Activated effector memory CD4-positive, alpha-beta T cell treated with Interleukin-2 at 50 U/mL for 16 hours (primary cell): ENCODE measurements around the gene SF3A1.

Source experiments
- DNase-seq: peaks from one replicate; pipeline ENCODE4 v3.0.0-alpha.2; 2020

The SF3A1 gene

DNA sequence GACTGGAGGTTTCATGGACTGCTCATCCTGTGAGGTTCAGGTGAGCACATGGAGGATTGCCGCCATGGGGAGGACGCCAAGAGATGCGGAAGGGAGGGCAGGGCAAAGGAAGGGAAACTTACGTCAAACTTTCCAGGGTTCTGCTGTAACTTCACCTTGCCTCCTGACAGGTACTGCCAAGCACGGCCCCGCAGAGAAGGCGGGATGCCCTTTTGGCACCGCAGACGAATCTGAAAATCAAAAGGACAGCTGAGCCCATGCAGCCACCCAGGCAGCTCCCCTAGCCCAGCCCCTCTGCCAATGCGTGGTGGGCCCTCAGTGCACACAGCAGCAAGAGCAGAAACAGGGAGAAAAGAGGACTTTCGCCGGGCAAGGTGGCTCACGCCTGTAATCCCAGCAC, 57.4 kb downstream of the SF3A1 start:
- DNase-seq: no peak

DNA sequence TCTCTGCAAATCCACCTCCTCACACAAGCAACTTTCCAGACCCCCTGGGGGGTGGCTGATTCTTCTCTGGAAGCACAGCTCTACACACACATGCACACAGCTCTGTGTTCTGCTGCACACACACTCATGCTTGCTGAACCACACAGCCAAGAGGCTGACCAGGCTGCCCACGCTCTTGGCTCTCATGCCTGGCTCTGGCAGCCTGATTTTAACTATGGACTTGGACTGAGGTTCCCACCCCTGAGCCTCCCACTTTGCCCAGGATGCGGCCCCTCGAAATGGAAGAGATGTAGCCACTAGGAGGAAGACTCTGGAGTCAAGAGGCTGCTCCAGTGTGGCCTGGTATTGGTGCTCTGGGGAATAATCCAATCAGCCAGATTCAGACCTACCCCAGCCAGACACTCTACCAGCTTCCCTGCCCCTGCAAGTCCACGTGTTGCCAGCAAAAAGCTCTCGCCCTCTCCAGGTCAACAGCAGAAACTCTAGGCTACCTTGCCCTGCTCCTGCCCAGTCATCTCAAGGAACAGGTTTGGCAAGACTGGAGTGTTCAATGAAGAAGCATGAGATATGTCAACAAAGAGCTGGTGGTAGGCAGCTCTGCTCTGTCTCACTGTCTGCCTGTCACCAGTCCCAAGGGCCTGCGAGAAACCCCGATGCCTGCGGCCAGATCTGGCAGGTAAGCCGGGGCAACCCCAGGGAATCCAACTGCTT, 58.5 kb downstream of the SF3A1 start:
- DNase-seq: no peak

DNA sequence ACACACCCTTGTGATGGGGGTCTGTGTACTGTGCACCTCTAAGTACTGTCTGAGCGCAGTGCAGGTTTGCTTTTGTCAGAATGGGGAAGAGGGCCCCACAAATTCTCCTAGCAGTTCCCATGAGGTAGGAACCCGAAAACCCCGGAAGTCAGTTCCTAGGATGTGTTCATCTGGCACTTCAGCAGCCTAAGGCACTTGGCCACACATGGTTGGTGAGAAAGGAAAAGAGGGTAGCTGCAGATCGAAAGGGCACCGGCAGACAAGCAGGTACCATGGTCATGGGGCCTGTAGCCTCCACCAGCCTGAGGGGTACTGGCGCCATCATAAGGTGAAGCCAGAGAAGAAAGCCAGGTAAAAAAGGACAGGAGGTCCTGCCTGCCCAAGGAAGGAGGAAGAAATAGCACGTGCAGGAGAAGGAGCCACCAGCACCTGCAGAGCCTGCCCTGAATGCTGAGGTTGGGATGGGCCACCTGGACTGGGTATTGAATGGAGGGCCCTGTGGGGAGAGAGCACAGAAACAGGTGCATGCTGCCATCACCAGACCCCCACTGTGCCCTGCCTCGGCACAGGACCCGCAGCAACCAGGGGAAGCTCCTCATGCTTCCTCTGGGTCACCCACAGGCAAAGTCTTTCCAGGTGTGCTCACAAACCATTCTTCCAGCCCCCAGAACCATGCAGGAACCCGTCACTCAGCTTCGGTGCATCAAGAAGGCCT, 59.3 kb downstream of the SF3A1 start:
- no peak for DNase-seq

DNA sequence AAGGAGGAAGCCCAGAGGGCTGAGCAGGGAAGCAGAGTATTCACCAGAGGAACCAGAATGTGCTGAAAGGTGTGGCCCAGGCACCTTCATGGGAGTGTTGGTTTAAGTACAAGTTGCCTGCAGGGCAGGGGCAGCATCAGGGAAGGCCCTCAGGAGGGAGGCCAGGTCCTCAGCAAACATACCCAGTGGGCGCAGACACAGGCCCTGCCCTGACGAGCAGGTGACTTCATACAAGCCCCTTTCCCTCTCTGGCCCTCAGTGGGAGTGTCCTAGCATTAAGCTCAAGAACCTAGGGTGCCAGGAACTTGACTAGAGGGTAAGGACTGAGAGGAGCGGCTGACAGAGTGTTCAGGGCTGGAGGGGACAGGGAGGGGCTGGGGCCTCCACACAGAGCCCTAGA, 59.9 kb downstream of the SF3A1 start:
- no peak for DNase-seq

DNA sequence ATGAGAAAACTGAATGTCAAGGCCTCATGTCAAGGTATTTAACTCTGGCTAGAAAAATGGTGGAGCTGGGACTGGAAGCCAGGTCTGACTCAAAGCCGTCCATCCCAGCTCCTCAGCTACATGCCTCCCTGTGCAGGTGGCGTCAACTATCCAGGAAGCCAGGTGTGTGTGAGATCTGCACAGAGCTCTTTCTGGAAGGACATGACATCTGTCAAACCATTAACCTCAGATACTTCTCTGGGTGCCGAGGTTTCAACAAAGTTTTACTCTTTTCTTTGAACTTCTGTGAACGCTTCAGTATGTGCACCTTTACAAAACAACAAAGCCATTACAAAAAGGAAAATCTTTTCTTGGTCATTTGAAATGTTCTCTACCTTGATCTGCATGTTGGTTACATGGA, 60.4 kb downstream of the SF3A1 start:
- DNase-seq: no peak

DNA sequence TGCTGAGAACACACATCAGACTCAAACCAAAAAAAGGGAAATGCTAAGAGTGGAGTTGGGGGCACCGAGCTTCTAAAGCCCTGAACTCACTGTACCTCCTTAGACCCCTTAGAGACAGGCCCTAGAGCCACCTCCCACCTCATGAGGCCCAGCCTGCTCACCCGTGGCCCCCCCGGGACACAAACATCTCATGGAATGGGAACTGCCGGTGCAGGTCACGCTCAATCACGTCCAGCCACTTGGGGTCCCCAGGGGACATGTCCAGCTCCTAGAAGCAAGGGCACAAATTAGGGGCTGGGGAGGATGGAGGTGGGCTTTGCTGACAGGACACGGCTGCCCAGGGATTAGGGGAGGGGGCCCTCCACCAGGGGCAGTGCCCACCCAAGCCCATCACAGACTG, 61.1 kb downstream of the SF3A1 start:
- DNase-seq: no peak

DNA sequence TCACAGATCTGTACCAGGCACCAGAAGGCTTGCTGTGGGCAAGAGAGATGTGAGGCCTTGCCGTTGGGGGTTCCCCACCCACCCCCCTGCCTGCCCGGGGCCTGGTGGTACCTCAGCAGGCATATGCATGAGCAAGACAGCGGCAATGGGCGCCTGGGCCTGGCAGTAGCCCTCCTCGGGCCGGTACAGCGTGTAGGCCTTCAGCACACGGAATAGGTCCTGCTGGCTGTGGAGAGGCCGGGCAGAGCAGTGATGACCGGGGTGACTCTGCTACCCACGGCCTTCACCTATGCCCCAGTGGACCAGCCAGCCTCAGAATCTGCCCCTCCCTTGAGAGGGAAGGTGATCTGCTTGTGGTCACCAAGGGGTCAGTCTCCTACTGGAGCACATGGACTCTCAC, 61.9 kb downstream of the SF3A1 start:
- no peak for DNase-seq

DNA sequence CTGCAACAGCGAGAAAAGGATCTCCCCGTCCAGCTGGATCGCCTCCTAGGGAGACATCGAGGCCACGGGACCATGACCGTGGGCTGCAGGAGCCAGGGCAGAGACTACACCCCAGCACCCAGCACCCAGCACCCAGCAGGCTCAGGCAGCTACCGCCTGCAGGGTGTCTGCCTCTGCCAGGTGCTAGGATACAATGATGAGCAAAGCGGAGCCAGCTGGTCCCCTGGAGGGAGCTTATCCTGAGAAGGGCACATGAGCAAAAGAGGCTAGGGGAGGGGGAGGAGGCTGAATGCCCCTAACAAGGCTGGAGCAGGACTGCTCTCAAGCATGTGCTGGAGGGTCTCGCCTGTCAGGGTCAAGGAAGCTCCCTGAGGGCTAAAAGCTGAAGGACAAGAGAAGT, 62.6 kb downstream of the SF3A1 start:
- no peak for DNase-seq

DNA sequence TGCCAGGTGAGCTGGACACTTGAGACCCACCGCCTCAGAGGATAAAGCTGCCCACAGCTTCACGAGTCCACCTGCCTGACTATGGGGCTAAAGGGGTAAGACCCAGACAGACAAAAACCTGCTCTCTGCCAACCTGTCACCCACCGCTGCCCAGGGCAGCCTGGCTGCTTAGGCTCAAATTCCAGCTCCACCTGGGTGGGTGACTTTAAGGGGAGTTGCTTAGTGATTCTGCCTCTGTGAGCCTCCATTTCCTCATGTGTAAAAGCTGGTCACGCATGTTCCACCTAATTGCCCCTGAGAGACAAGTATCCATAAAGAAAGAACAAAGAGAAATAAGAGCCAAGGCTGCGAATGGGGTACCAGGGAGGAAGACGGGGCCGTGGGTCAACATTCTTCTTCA, 63.7 kb downstream of the SF3A1 start:
- no peak for DNase-seq

DNA sequence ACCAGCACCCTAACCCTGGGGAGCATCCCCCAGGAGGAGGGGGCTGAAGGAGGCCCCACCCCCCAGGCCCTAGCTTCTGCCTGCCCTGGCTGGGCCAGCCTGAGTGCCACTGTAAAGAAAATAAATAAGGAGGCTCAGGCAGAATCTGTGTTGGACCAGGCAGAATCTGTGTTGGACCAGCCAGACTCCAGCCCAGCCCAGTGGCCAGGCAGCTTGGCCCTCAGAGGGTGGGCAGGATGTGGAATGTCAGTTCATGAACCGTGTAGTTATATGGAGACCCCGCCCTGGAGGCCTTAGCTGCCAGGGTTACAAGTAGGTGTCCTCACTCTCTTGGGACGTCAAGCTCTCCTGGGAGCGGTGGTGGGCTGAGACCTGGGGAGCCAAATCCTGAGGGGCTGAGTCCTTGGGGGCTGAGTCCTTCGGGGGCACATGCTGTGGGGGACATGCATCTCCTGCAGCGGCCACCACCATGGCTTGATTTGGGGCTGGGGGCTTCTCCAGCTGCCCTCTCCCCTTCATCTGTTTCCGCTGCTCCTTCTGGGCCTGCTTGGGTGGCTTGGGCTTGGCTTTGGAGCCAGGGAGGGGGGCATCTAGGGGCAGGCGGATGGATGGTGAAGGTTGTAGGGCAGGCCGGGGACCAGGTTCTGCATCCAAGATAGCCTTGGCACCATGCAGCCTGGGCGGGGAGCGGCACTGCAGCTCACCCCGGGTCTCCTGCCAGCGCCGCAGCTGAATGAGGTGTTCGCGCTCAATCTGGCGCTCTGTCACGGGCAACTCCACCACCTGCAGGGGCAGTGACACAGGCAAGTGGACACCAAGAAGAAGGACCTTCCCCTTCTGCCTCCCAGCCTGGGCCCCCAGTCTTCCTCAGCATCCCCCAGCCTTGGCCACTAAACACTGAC, 64.4 kb downstream of the SF3A1 start:
- no peak for DNase-seq

DNA sequence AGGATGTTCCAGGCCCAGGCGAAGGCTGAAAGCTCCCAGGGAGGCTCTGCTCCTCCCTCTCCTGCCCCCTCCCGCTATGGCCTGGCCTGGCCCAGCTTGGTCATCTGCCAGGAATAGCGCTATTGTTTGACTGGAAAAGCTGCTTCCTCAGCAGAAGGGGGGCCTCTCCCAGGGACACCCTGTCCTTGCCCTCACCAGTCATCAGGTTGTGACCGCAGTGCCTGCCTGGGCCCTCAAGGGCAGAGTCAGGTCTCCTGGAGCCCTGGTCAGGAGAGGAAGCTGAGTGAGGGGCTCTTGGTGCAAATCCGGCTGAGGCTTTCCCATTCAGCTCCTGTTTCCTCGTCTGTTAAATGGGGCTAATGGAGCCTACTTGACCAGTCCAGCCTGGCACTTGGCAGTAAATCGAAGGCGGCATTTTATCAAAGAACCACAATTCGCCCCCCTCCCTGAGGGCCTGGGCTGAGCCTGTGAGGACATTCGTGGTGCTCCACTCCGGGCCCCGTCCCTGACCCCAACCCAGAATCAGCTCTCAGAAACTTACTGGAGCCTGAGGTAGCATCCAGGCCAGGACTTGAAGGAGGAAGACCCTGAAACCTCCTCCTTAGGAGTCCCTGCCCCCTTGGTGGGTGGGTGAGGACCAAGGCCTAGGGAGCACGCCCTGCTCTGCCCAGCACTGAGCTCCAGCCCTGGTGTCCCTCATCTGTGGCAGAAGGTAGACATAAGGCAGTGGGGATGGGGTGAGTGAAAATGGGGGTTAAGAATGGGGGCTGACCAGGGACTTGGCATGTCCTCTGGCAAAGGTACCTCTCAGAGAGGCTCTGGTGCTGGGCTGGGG, 65.4 kb downstream of the SF3A1 start:
- DNase-seq: no peak

DNA sequence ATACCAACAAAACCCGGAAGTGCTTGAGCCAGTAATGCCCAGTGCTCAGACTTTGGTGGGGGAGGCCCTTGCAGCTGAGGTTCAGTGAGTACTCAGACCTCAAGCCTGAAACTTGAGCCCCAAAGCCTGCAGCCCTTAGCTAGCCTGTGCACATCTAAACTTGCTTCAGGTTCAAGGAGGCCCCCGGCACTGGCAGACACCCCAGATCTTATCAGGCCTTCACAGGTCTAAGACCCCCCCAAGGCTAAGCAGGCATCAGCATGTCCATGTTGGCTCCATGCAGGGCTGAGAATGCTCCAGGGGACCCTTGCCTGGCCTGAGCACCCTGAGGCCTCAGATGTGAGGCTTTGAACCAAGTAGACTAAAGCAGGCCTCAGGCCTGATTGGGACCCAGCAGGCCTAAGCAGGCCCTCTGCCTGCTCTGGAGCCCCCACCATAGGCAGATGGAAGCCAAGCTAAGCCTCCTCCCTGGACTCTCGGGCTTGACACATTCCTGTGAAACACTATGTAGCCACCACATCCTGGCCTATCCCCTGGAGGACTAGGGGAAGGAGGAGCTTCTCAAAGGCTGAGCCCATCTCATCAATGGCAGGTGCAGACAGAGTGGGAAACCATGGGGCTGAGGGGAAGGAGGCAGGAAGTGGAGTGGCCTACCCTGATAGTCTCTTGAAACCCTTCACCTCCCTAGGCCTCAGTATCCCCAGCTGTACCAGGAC, 66.2 kb downstream of the SF3A1 start:
- DNase-seq: no peak

DNA sequence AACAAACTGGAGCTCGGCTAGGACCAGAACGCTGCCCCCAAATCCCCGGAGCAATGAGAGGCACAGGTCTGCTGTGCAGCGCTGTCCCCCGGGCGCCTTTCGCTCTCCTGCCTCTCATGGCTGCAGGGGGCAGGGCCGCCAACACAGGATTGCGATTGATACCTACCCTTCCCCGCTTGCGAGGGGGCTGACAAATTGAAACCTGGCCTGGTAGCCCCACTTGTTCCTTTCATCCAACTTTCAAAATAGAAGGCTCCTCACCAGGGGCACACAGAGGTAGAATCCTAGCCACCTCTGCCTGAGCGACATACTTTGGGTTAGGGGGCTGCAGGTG, 66.7 kb downstream of the SF3A1 start:
- DNase-seq: no peak

DNA sequence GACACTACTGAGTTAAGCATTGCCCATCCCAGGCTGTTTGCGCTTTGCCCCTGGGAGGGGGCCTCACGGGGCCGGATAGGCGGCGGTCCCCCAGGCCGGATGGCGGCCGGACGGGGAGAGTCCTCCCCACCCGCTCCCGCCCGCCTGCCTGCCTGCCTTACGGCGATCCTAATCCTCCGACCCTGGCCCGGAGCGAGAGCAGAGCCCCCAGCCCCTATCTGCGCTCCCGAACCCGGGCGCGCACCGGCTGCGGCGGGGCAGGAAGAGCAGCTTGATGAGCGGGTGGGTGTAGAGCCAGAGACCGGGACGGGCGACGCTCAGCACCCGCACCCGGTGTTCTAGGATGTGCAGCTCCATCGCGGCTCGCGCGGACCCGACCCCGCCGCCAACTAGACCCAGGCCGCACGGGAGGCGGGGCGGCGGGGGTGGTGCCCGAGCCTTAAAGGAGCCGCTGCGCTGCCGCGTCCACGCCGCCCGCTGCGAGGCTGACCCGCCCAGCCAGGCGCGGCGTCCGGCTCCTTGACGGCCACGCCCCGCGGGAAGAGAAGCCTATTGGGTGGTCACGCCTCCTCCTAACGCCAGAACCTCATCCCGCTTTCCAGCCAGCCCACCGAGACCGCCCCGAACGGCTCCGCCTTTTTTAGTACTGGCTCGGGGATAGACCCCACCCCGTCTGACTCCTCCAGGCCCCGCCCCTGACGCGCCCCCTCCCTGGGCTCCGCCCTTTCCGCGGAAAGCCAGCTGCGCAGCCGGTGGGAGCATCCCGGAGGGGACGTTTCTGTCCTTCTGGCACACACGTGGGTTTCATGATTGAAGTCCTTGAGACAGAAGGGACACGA, 67.3 kb downstream of the SF3A1 start, which contains the start of gene CASTOR1:
Gene CASTOR1, minus strand, starts transcription at position 365 of the 839 bp plus-strand sequence. Its CDS starts 8 bp downstream, at position 357.
- DNase-seq: peak; percentile 85

DNA sequence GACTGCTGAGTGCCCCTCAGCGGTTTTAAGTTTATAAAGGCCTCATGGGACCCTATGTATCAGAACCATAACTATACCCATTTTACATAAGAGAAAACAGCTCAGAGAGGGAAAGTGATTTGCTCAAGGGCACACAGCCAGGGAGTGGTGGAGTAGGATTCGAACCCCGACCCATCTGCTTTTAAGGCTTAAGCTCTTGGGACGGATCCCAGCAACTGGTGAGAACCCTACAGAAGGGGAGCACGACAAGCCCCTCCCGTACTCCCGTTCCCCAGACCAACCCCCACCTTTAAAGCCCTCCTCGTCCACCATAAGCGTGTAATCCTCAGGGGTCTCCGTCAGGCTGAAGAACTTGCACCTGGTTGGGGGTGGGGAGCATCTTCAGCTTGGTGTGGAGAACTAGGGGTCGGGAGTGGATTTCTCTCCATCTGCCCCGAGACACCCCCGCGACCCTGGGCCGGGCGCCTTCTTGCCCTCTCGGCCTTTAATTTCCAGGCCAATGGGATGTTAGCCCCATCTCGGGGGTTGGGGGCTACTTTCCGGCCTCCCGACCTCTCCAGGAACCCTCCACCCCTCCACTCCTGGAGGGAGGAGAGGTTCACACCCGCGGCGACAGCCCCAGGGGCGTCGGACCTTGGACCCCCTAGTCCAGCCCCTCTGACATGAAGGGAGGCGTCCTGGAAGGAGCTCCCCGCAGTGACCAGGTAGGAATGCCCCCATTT, 68.1 kb downstream of the SF3A1 start:
- DNase-seq: no peak

DNA sequence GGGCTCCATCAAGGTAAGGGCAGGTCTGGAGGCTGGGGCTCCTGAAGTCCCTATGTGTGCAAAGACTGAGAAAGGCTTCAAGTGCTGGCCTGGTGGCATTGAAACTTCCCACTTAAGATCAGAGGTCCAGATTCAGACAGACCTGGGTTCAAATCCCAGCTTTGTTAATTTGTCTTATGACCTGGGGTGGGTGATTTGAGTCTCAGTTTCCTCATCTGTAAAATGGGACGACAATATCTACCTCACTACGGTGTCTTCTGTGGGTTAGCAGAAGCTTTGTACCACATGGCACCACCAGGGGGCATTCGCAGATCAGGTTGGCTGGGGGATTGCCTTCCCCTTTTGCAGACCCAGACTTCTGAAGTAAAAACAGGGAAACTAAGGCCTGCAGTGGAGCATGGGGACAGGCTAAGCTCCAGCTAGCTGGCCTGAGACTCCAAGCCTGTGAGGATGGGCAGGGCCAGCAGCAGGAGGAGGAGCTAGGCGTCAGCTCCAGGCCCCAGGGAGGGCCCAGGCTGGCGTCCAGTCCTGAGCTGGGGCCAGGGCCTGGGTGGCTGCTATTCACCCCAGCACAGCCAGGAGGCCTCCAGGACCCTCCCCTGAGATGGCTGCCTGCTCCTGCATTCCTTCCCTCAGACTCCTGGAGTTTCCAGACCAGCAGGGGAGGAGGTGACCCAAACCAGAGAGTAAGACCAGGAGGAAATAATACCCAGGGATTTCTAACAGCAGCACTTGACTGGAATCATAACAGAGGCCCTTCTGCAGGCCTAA, 68.9 kb downstream of the SF3A1 start:
- DNase-seq: peak; percentile 80

DNA sequence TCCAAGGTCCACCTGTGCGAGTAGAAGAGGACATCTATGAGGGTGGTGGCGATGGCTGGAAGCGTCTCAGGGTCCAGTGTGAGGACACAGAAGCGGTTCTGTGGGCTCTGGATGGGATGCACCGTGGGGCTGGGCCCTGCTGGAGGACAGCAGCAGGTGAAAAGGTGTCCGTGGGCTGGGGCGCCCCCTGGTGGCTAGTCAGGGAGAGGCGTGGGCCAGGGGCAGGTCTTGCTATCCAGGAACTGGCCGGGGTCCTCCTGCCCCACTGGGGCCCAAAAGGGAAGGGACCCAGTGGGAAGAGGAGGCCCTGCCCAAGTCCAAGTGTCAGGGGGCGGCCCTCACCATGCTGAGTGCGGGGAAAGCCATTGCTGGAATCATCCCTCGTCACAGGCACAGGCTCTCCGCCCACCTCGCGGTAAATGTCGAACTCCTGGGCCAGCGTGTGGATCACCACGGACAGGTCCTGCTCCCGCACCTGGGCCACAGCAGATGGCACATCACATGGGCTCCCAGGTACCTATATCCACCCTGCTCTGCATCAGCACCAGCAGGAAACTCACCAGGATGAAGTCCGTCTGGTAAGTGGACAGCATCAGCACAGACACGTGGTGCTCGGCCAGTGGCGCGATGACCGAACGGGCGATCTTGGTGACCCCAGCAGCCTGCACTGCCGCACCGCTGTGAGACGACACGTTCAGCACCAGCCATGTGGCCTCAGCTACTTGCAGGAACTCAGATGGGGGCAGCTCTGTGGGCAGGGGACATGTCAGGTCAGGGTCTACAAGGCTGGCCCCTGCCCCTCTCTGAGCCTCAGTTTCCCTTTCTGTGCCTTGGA, 69.7 kb downstream of the SF3A1 start:
- DNase-seq: peak; percentile 76

DNA sequence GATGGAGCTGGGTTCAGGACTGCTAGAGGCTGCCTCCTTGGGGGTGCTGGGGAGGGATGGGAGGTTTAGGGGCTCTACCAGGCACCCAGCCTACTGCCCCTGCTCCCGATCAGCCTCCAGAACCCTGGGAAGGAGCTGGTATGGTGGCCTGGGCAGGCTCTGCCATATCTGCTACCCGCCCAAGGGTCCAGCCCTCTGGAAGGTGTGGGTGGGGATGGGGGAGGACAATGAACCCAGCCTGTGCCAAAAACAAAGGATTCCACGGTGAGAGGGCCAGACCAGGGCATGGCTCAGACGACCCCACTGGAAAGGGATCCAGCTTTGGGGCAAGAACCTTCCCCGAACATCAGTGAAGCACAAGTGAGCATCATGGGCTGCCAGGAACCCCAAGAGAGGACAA, 70.4 kb downstream of the SF3A1 start:
- no peak for DNase-seq

DNA sequence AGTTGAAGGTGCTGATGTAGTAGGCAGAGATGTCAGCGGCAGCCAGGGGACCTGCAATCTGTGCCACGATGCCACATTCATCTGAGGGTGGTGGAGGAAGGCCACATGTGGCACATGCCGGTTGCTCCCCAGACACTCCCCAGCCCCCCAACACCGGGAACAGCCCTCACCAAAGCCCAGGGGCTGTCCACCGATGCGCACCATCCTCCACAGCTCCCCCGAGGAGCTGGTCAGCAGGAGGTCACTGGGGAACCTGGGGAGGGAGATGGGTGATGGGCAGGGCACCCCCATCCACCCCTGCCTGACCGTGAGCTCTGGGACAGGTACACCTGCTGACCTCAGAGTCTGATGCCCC, 70.9 kb downstream of the SF3A1 start:
- DNase-seq: no peak
